Liver (tissue), 9 donors: ENCODE data around the gene EXOC4. TPM values are rescaled to one million over a fixed set of nuclear protein-coding genes. Genes with fewer than 3 reads are reported as not detected.

Source experiments
- DNase-seq: peaks from one replicate; pipeline ENCODE4 v3.0.0-alpha.2; 2017; ENCODE audit warnings: low spot score
- H3K27ac ChIP-seq, 2 donors: one replicate each; pipeline ENCODE4 v1.7.0; 2013; ENCODE audit warnings: inconsistent platforms in 2 of 2, low read length in 2 of 2, control low read depth in 1 of 2, low read depth in 1 of 2, mild to moderate bottlenecking in 1 of 2
- H3K27me3 ChIP-seq, 4 donors: one replicate each; pipeline versions ENCODE4 v1.6.1 to v1.7.0; 2013; ENCODE audit warnings: low read length in 3 of 4, inconsistent platforms in 1 of 4, mild to moderate bottlenecking in 1 of 4, moderate library complexity in 1 of 4; ENCODE audit not compliant: control insufficient read depth in 4 of 4, insufficient read depth in 4 of 4
- H3K36me3 ChIP-seq, 4 donors: one replicate each; pipeline versions ENCODE4 v1.6.1 to v1.7.0; 2013; ENCODE audit warnings: low read length in 3 of 4, mild to moderate bottlenecking in 3 of 4, low read depth in 1 of 4, moderate library complexity in 1 of 4; ENCODE audit not compliant: control insufficient read depth in 4 of 4, insufficient read depth in 3 of 4
- H3K4me1 ChIP-seq, 4 donors: one replicate each; pipeline versions ENCODE4 v1.6.1 to v1.7.0; 2013; ENCODE audit warnings: low read length in 3 of 4, mild to moderate bottlenecking in 3 of 4, moderate library complexity in 1 of 4; ENCODE audit not compliant: control insufficient read depth in 4 of 4, insufficient read depth in 4 of 4
- H3K4me3 ChIP-seq, 3 donors: one replicate each; pipeline versions ENCODE4 v1.6.1 to v1.7.0; 2013; ENCODE audit warnings: low read length in 3 of 3, control low read depth in 1 of 3, low read depth in 1 of 3, mild to moderate bottlenecking in 1 of 3
- H3K9ac ChIP-seq, 2 donors: one replicate each; pipeline ENCODE4 v1.7.0; 2013; ENCODE audit warnings: low read length in 2 of 2, mild to moderate bottlenecking in 2 of 2, moderate library complexity in 2 of 2, control low read depth in 1 of 2, low read depth in 1 of 2
- H3K9me3 ChIP-seq, 4 donors: one replicate each; pipeline versions ENCODE4 v1.6.1 to v1.7.0; 2013; ENCODE audit warnings: low read length in 3 of 4; ENCODE audit not compliant: control insufficient read depth in 4 of 4
- FOXA1 ChIP-seq: IDR thresholded peaks from 2 replicates; pipeline ENCODE4 v1.6.1; 2016; ENCODE audit warnings: antibody characterized with exemption
- HNF4G ChIP-seq: IDR thresholded peaks from 2 replicates; pipeline ENCODE4 v1.6.1; 2016; ENCODE audit warnings: antibody characterized with exemption
- JUND ChIP-seq, 2 donors: IDR thresholded peaks; 2 replicates each; pipeline ENCODE4 v1.6.1; 2016; ENCODE audit warnings: antibody characterized with exemption in 2 of 2
- MAX ChIP-seq: IDR thresholded peaks from 2 replicates; pipeline ENCODE4 v1.6.1; 2016; ENCODE audit warnings: antibody characterized with exemption
- NR2F2 ChIP-seq: IDR thresholded peaks from 2 replicates; pipeline ENCODE4 v1.6.1; 2016; ENCODE audit warnings: antibody characterized with exemption
- RAD21 ChIP-seq, 2 donors: IDR thresholded peaks; 2 replicates each; pipeline ENCODE4 v1.6.1; 2016; ENCODE audit warnings: antibody characterized with exemption in 2 of 2, mild to moderate bottlenecking in 2 of 2
- RXRA ChIP-seq, 2 donors: IDR thresholded peaks; 2 replicates each; pipeline ENCODE4 v1.6.1; 2017 to 2018; ENCODE audit warnings: antibody characterized with exemption in 2 of 2, mild to moderate bottlenecking in 1 of 2
- SP1 ChIP-seq: IDR thresholded peaks from 2 replicates; pipeline ENCODE4 v1.6.1; 2018; ENCODE audit warnings: antibody characterized with exemption, mild to moderate bottlenecking
- TAF1 ChIP-seq: conservative IDR thresholded peaks from 2 replicates; pipeline ENCODE4 v1.6.1; 2016; ENCODE audit warnings: antibody characterized with exemption, mild to moderate bottlenecking
- YY1 ChIP-seq: IDR thresholded peaks from 2 replicates; pipeline ENCODE4 v1.6.1; 2016; ENCODE audit warnings: antibody characterized with exemption, mild to moderate bottlenecking
- WGBS: extraction: QIAGEN DNeasy Blood & Tissue Kit; methylation state at CpG from one replicate; pipeline ENCODE4 v1.1.7; 2013; 5-methylcytosine and 5-hydroxymethylcytosine counted together
- polyA plus RNA-seq, 2 donors: library from polyadenylated mRNA; stranded (reverse) in 1 of 2; unstranded in 1 of 2; fragments of 200-250 nt in 1 of 2; fragments of >200 nt in 1 of 2; fragmentation: Nextera tagmentation in 1 of 2; extraction: Ambion mirVana in 1 of 2; gene quantifications; one replicate each; pipeline versions ENCODE4 v1.2.1 to v1.2.3, GENCODE V29; 2013 to 2015
- total RNA-seq, 2 donors: library from RNA; depleted of rRNA; stranded (reverse); fragments of >200 nt; gene quantifications; one replicate each; pipeline ENCODE4 v1.2.3, GENCODE V29; 2014
- TF ChIP-seq, protein P1 (sequence below): IDR thresholded peaks from 2 replicates; pipeline ENCODE4 v1.6.1; 2016; ENCODE audit warnings: antibody characterized with exemption
- donor health status: healthy.
- donor health status: healthy.
- donor health status: healthy.
- donor health status: healthy.
- donor health status: healthy.

Gene EXOC4
- total and polyA plus RNA-seq, 4 donors: 9.5 to 55.9 (median 23.6) TPM

DNA sequence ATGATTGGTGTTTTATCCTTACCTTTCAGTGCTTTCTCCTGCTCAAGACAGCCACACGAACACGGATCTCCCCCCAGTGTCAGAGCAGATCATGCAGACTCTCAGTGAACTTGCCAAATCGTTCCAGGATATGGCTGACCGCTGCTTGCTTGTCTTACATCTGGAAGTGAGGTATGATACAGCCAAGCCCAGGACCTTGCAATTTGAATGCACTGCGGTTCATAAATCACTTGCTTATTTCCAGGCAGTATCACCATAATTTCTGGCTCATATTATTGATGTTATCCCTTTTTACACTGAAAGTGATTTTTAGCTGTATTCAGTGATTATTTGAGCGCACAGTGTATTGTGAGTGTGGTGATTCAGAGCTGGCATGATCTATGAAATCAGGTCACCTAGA is 744.6 kb downstream of the EXOC4 start:
- no peaks in the 10 kb centered on the region for H3K4me1 ChIP-seq
- TF ChIP-seq SP1: no peak
- no peak for TF ChIP-seq HNF4G
- no peak for TF ChIP-seq MAX
- H3K9me3 ChIP-seq: no peaks in the 10 kb centered on the region
- H3K27ac ChIP-seq: no peak overlapping the region
- H3K4me3 ChIP-seq: no peak overlapping the region
- no peak overlapping the region for H3K9ac ChIP-seq
- H3K27me3 ChIP-seq: no peaks in the 10 kb centered on the region
- 97% methylated on average over 6 of the region's 6 CpGs for WGBS
- H3K36me3 ChIP-seq: peaks cover 0 to 3% (median 0%) of the 10 kb centered on the region in 4 donors
- DNase-seq: no peak

GRCh38 chr7:133999178-133999577 is 746.3 kb downstream of the EXOC4 start:
- Histone ChIP-seq H3K27ac (no peak overlapping the region), H3K27me3 (no peaks in the 10 kb centered on the region), H3K36me3 (peaks cover 0 to 3% (median 0%) of the 10 kb centered on the region in 4 donors), H3K4me1 (no peaks in the 10 kb centered on the region), H3K4me3 (no peak overlapping the region), H3K9me3 (no peaks in the 10 kb centered on the region), H3K9ac (no peak overlapping the region)
- DNase-seq: no peak
- WGBS: 97% methylated on average over 2 of the region's 2 CpGs
- TF ChIP-seq MAX (no peak), FOXA1 (no peak), HNF4G (no peak), RAD21 (IDR thresholded peaks at IDR 0.05) (no peak), NR2F2 (no peak), RXRA (IDR thresholded peaks at IDR 0.05) (no peak), JUND (IDR thresholded peaks at IDR 0.05) (no peak)
- TF ChIP-seq, protein P1, sequence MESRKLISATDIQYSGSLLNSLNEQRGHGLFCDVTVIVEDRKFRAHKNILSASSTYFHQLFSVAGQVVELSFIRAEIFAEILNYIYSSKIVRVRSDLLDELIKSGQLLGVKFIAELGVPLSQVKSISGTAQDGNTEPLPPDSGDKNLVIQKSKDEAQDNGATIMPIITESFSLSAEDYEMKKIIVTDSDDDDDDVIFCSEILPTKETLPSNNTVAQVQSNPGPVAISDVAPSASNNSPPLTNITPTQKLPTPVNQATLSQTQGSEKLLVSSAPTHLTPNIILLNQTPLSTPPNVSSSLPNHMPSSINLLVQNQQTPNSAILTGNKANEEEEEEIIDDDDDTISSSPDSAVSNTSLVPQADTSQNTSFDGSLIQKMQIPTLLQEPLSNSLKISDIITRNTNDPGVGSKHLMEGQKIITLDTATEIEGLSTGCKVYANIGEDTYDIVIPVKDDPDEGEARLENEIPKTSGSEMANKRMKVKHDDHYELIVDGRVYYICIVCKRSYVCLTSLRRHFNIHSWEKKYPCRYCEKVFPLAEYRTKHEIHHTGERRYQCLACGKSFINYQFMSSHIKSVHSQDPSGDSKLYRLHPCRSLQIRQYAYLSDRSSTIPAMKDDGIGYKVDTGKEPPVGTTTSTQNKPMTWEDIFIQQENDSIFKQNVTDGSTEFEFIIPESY: no peak

GRCh38 chr7:134004829-134005505 is 752.1 kb downstream of the EXOC4 start:
- 97% methylated on average over 6 of the region's 6 CpGs for WGBS
- TF ChIP-seq TAF1 (no peak), YY1 (no peak), SP1 (no peak)
- TF ChIP-seq, protein P1: no peak
- Histone ChIP-seq H3K4me3 (no peak overlapping the region), H3K9ac (no peak overlapping the region), H3K27ac (no peak overlapping the region), H3K9me3 (no peaks in the 10 kb centered on the region), H3K36me3 (peaks cover 0 to 6% (median 3%) of the 10 kb centered on the region in 4 donors), H3K27me3 (no peaks in the 10 kb centered on the region), H3K4me1 (no peaks in the 10 kb centered on the region)
- DNase-seq: no peak
